Measurements from ENCODE around the gene SFTPA2.

DNA sequence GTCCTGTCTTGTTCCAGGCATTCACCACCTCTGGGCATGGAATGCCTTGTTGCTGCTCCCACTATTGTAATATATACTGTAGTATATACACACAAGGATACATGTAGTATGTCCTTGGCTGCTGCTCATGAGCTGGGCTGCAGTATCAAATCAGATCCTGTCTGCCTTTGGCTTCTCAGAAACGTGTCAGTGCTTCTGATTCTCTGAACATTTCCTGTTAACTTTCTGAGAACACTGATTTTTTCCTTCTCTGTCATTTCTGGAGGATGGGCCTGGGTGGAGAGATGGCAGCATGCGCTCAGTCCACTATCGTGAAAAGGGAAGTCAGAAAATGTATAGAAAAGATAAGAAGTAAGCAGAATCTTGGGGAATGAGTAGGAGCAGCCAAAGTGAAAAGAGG, 12.2 kb downstream of the SFTPA2 start:
- TF ChIP-seq EZH2 (IDR thresholded peaks at IDR 0.05; ENCODE audit: borderline replicate concordance, low read length) (no peak), CTCF (conservative IDR thresholded peaks at IDR 0.05 in 1 of 2, IDR thresholded peaks at IDR 0.05 in 1 of 2; ENCODE audit: extremely low read depth in 1 of 2, insufficient read depth in 1 of 2, low read depth in 1 of 2, low read length in 2 of 2) (no peak)

Measured in mammary epithelial cell (primary cell).